ENCODE data around the gene CAMK4.

CAMK4 gene

DNA sequence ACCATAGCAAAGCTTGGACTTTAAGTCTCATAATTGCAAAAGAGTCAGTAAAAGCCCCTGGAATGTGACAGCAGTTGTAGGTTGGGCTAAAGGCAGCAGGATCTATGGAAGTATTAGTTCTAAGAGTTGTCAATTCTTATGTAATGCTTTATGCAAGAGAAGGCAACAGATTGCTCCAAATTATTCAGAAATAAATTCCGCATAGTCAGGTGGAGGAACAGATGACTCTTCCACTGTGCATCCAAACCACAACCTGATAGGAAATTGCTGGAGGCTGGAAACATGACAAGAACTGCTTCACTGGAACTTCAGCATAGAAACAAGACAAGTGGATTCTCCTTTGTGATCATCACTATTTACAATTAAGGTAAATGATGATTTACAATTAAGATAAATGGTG, 187.1 kb downstream of the CAMK4 start:
- TF ChIP-seq, protein P1, sequence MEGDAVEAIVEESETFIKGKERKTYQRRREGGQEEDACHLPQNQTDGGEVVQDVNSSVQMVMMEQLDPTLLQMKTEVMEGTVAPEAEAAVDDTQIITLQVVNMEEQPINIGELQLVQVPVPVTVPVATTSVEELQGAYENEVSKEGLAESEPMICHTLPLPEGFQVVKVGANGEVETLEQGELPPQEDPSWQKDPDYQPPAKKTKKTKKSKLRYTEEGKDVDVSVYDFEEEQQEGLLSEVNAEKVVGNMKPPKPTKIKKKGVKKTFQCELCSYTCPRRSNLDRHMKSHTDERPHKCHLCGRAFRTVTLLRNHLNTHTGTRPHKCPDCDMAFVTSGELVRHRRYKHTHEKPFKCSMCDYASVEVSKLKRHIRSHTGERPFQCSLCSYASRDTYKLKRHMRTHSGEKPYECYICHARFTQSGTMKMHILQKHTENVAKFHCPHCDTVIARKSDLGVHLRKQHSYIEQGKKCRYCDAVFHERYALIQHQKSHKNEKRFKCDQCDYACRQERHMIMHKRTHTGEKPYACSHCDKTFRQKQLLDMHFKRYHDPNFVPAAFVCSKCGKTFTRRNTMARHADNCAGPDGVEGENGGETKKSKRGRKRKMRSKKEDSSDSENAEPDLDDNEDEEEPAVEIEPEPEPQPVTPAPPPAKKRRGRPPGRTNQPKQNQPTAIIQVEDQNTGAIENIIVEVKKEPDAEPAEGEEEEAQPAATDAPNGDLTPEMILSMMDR (conservative IDR thresholded peaks at IDR 0.05; ENCODE audit: low read depth, low read length) = no peak
- H3K4me3 ChIP-seq (ENCODE audit: low read depth, low read length) = no peak overlapping the region
- peak; percentile 31 for DNase-seq (ENCODE audit: low read depth)

DNA sequence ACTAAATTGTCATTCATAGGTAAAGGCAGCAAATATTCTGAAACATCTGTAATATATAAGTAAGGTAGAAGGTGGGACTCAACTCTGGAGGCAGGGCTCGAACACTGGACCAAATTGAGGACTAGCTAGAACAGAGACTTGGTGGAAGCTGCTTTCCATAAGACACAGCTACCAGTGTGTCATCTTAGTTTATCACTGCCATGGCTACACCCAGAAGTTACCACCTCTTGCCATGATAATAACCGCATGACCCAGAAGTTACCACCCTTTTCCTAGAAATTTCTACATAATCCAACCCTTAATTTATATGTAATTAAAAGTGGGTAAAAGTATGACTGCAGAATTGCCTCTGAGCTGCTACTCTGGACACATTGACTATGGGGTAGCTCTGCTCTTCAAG, 188.4 kb downstream of the CAMK4 start:
- no peak overlapping the region for H3K4me3 ChIP-seq (ENCODE audit: low read depth, low read length)
- DNase-seq (ENCODE audit: low read depth) = no peak
- TF ChIP-seq, protein P1 (conservative IDR thresholded peaks at IDR 0.05; ENCODE audit: low read depth, low read length) = no peak

DNA sequence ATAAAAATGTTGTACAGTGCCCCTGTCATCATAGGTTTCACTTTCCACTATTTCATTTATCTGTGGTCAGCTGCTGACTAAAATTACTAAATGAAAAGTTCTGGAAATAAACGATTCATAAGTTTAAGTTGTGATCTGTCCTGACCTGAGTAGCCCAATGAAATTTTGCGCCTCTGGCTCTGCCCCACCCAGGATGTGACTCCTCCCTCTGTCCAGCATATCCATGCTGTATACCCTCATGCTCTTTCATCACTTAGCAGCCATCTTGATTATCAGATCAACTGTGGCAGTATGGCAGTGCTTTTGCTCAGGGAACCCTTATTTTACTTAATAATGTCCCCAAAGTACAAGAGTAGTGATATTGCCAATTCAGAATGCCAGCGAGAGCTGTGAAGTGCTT, 190.9 kb downstream of the CAMK4 start:
- no peak overlapping the region for H3K4me3 ChIP-seq (ENCODE audit: low read depth, low read length)
- no peak for DNase-seq (ENCODE audit: low read depth)
- TF ChIP-seq, protein P1 (conservative IDR thresholded peaks at IDR 0.05; ENCODE audit: low read depth, low read length) = no peak

DNA sequence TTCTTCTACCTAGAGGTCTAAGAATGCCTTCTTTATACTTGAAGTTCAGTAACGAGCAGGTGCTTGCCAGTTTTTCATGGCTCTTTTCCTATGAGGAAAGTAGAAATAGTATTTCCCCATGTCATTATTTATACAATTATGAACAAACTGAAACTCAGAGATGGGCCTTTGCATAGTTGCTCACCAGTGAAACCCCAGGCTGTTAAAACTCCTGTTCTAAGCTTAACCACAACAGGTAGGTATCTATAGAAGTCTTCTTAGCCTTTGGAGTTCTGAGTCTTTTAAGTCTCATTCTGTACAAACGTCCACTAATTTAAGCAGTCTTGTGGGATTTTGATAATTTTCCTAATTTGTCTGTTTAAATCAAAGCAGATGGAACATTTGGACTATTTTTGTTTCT, 198.1 kb downstream of the CAMK4 start:
- no peak for DNase-seq (ENCODE audit: low read depth)
- TF ChIP-seq, protein P1 (conservative IDR thresholded peaks at IDR 0.05; ENCODE audit: low read depth, low read length) = no peak
- no peak overlapping the region for H3K4me3 ChIP-seq (ENCODE audit: low read depth, low read length)

DNA sequence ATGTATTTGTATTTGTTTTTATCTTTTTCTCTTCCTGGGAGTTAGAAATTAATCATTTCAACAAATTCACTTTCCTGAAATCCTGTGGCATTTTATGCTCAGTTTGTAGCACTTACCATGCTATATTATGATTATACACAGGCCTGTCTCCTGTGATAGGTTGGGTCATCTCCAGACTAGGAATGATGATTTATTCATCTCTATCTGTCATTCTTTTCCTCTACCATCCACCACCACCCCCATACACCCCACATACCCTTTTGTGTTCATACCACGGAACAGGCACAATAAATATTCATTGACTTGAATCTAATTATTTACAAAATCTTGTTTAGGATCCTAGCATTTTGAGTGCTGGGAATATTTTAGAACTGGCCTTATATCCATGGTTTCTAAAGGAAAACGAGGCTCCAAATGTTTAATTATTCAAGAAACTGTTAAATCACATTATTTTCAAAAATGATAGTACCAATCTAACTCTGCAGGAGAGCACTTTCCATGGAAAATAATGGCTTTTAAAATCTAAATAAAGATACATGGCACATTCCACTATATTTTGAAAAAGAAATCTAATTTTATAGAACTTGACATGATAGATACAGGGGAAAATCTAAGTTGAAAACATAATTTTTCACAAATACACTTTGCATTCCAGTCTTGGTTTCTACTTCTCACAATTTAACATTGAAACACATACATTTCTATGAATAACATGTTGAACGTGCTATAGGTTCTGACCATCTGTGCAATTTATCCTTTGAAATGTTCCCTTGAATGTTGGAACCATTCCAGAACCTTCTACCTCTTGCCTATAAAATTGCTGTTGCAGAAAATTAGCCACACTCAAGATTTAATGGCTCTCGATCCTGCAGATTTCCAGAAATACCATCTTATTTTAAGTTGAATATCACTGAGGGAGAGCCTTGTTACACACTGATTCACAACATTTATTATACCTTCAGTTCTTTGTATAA, 198.8 kb downstream of the CAMK4 start:
- TF ChIP-seq, protein P1 (conservative IDR thresholded peaks at IDR 0.05; ENCODE audit: low read depth, low read length) = no peak
- no peak overlapping the region for H3K4me3 ChIP-seq (ENCODE audit: low read depth, low read length)
- DNase-seq (ENCODE audit: low read depth) = no peak

DNA sequence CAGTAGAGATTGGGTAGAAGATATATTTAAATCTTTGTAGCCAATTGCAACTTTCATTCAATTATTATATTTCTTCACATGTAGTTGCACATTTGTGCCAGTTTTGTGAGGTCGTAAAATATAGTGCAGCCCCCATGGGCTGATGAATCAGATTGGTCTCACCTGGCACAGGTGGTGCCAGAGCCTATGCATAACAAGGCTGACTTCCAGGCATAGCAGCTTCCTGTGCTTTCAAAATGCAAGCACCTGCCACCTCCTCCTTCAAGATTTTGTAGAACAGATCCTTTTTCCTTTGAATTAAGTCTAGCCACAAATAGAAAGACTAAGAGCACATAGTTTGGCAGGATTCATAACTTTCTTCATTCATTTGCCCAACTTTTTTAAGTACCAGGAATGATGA, 201.0 kb downstream of the CAMK4 start:
- TF ChIP-seq, protein P1 (conservative IDR thresholded peaks at IDR 0.05; ENCODE audit: low read depth, low read length) = no peak
- DNase-seq (ENCODE audit: low read depth) = no peak
- no peak overlapping the region for H3K4me3 ChIP-seq (ENCODE audit: low read depth, low read length)

DNA sequence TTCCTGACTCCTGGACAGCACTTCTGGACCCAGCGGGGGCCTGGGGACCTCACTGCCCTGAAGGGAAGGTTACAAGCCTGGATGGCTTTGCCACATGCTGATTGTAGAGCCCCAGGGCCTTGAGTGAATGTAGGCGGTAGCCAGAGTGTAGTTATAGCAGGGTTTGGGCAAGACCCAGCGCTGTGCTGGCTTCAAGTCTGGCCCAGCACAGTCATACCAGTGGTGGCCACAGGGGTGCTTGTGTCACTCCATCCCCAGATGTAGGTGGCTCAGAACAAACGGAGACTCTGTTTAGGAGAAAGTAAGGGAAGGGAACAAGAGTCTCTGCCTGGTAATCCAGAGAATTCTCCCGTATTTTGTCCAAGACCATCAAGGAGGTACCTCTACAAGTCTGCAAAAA, 203.6 kb downstream of the CAMK4 start:
- TF ChIP-seq, protein P1 (conservative IDR thresholded peaks at IDR 0.05; ENCODE audit: low read depth, low read length) = no peak
- no peak for DNase-seq (ENCODE audit: low read depth)
- no peak overlapping the region for H3K4me3 ChIP-seq (ENCODE audit: low read depth, low read length)

Measured in choroid plexus epithelial cell (primary cell).